ENCODE data around the gene TAL1.

TAL1 gene

GRCh38 chr1:47219001-47219400 is 13.0 kb downstream of the TAL1 start:
- Histone ChIP-seq H3K27me3 (ENCODE audit: insufficient read depth, low read length, poor library complexity) (peaks cover 24% of the 10 kb centered on the region), H3K79me1 (ENCODE audit: low read length) (no peaks in the 10 kb centered on the region), H2BK5ac (ENCODE audit: low read length) (no peak overlapping the region), H4K5ac (ENCODE audit: low read length) (no peak overlapping the region), H3K4me3 (ENCODE audit: low read length) (no peak overlapping the region), H3K23ac (ENCODE audit: low read length) (no peak overlapping the region), H3K18ac (ENCODE audit: low read length) (no peak overlapping the region), H3K4me2 (ENCODE audit: low read length) (no peak overlapping the region), H3K9ac (ENCODE audit: low read length) (no peak overlapping the region), H3K4ac (ENCODE audit: low read depth, low read length) (no peak overlapping the region), H3K56ac (ENCODE audit: low read length) (no peak overlapping the region), H2BK15ac (replicated peaks; ENCODE audit: low read depth) (no peak overlapping the region), H2AK5ac (ENCODE audit: low read length) (no peak overlapping the region), H3K79me2 (ENCODE audit: control insufficient read depth, insufficient read depth, low read length) (no peaks in the 10 kb centered on the region), H2BK120ac (ENCODE audit: low read depth, low read length) (no peak overlapping the region), H4K8ac (ENCODE audit: low read depth, low read length) (no peak overlapping the region), H3K36me3 (ENCODE audit: control insufficient read depth, insufficient read depth, low read length) (no peaks in the 10 kb centered on the region), H3K27ac (ENCODE audit: low read depth, low read length) (no peak overlapping the region), H3K4me1 (ENCODE audit: control insufficient read depth, low read depth, low read length) (no peaks in the 10 kb centered on the region)
- WGBS (ENCODE audit: extremely low coverage, insufficient coverage, low lambda C conversion rate) = no CpG with 5 or more reads among the region's 4 CpGs
- no peak for DNase-seq

GRCh38 chr1:47216278-47217059 is 15.6 kb downstream of the TAL1 start:
- no peak overlapping the region for H3K4me3 ChIP-seq (ENCODE audit: low read length)
- H3K9ac ChIP-seq (ENCODE audit: low read length) = no peak overlapping the region
- H3K4ac ChIP-seq (ENCODE audit: low read depth, low read length) = no peak overlapping the region
- no peaks in the 10 kb centered on the region for H3K36me3 ChIP-seq (ENCODE audit: control insufficient read depth, insufficient read depth, low read length)
- no peak overlapping the region for H3K23ac ChIP-seq (ENCODE audit: low read length)
- no peak overlapping the region for H2BK15ac ChIP-seq (replicated peaks; ENCODE audit: low read depth)
- no peak overlapping the region for H2AK5ac ChIP-seq (ENCODE audit: low read length)
- no peaks in the 10 kb centered on the region for H3K27me3 ChIP-seq (ENCODE audit: insufficient read depth, low read length, poor library complexity)
- H3K27ac ChIP-seq (ENCODE audit: low read depth, low read length) = no peak overlapping the region
- H3K18ac ChIP-seq (ENCODE audit: low read length) = no peak overlapping the region
- H3K79me1 ChIP-seq (ENCODE audit: low read length) = no peaks in the 10 kb centered on the region
- no peaks in the 10 kb centered on the region for H3K4me1 ChIP-seq (ENCODE audit: control insufficient read depth, low read depth, low read length)
- H2BK5ac ChIP-seq (ENCODE audit: low read length) = no peak overlapping the region
- H2BK120ac ChIP-seq (ENCODE audit: low read depth, low read length) = no peak overlapping the region
- no peak overlapping the region for H4K8ac ChIP-seq (ENCODE audit: low read depth, low read length)
- DNase-seq = no peak
- H3K79me2 ChIP-seq (ENCODE audit: control insufficient read depth, insufficient read depth, low read length) = no peaks in the 10 kb centered on the region
- H3K4me2 ChIP-seq (ENCODE audit: low read length) = no peak overlapping the region
- WGBS (ENCODE audit: extremely low coverage, insufficient coverage, low lambda C conversion rate) = no CpG with 5 or more reads among the region's 12 CpGs
- no peak overlapping the region for H3K56ac ChIP-seq (ENCODE audit: low read length)
- H4K5ac ChIP-seq (ENCODE audit: low read length) = no peak overlapping the region

GRCh38 chr1:47215713-47216112 is 16.3 kb downstream of the TAL1 start:
- no peaks in the 10 kb centered on the region for H3K36me3 ChIP-seq (ENCODE audit: control insufficient read depth, insufficient read depth, low read length)
- no peak overlapping the region for H2BK15ac ChIP-seq (replicated peaks; ENCODE audit: low read depth)
- H3K9ac ChIP-seq (ENCODE audit: low read length) = no peak overlapping the region
- no peaks in the 10 kb centered on the region for H3K79me2 ChIP-seq (ENCODE audit: control insufficient read depth, insufficient read depth, low read length)
- H3K4me3 ChIP-seq (ENCODE audit: low read length) = no peak overlapping the region
- no peaks in the 10 kb centered on the region for H3K4me1 ChIP-seq (ENCODE audit: control insufficient read depth, low read depth, low read length)
- no CpG with 5 or more reads among the region's 4 CpGs for WGBS (ENCODE audit: extremely low coverage, insufficient coverage, low lambda C conversion rate)
- H3K27me3 ChIP-seq (ENCODE audit: insufficient read depth, low read length, poor library complexity) = no peaks in the 10 kb centered on the region
- peak overlapping the region; percentile 60 for H3K23ac ChIP-seq (ENCODE audit: low read length)
- H2AK5ac ChIP-seq (ENCODE audit: low read length) = no peak overlapping the region
- no peak overlapping the region for H3K4ac ChIP-seq (ENCODE audit: low read depth, low read length)
- H3K4me2 ChIP-seq (ENCODE audit: low read length) = no peak overlapping the region
- no peak overlapping the region for H2BK5ac ChIP-seq (ENCODE audit: low read length)
- H2BK120ac ChIP-seq (ENCODE audit: low read depth, low read length) = no peak overlapping the region
- no peak overlapping the region for H3K27ac ChIP-seq (ENCODE audit: low read depth, low read length)
- no peak overlapping the region for H3K18ac ChIP-seq (ENCODE audit: low read length)
- DNase-seq = no peak
- H4K5ac ChIP-seq (ENCODE audit: low read length) = no peak overlapping the region
- no peaks in the 10 kb centered on the region for H3K79me1 ChIP-seq (ENCODE audit: low read length)
- H3K56ac ChIP-seq (ENCODE audit: low read length) = no peak overlapping the region
- H4K8ac ChIP-seq (ENCODE audit: low read depth, low read length) = no peak overlapping the region

- no peaks in the 10 kb centered on the region for H3K79me1 ChIP-seq (ENCODE audit: low read length)
- no peak for DNase-seq
- no peaks in the 10 kb centered on the region for H3K79me2 ChIP-seq (ENCODE audit: control insufficient read depth, insufficient read depth, low read length)
- H4K5ac ChIP-seq (ENCODE audit: low read length) = no peak overlapping the region
- no peak overlapping the region for H3K9ac ChIP-seq (ENCODE audit: low read length)
- H3K56ac ChIP-seq (ENCODE audit: low read length) = no peak overlapping the region
- H2BK15ac ChIP-seq (replicated peaks; ENCODE audit: low read depth) = no peak overlapping the region
- H3K36me3 ChIP-seq (ENCODE audit: control insufficient read depth, insufficient read depth, low read length) = no peaks in the 10 kb centered on the region
- H3K4me2 ChIP-seq (ENCODE audit: low read length) = no peak overlapping the region
- no peak overlapping the region for H3K4me3 ChIP-seq (ENCODE audit: low read length)
- no peaks in the 10 kb centered on the region for H3K27me3 ChIP-seq (ENCODE audit: insufficient read depth, low read length, poor library complexity)
- H4K8ac ChIP-seq (ENCODE audit: low read depth, low read length) = no peak overlapping the region
- no peak overlapping the region for H2BK5ac ChIP-seq (ENCODE audit: low read length)
- H2AK5ac ChIP-seq (ENCODE audit: low read length) = no peak overlapping the region
- no peak overlapping the region for H3K18ac ChIP-seq (ENCODE audit: low read length)
- no peak overlapping the region for H3K23ac ChIP-seq (ENCODE audit: low read length)
- H3K4me1 ChIP-seq (ENCODE audit: control insufficient read depth, low read depth, low read length) = no peaks in the 10 kb centered on the region
- H3K4ac ChIP-seq (ENCODE audit: low read depth, low read length) = no peak overlapping the region
- no peak overlapping the region for H2BK120ac ChIP-seq (ENCODE audit: low read depth, low read length)
- no peak overlapping the region for H3K27ac ChIP-seq (ENCODE audit: low read depth, low read length)
- no CpG with 5 or more reads among the region's 3 CpGs for WGBS (ENCODE audit: extremely low coverage, insufficient coverage, low lambda C conversion rate)
Observed at GRCh38 chr1:47214549-47214948, 17.5 kb downstream of the TAL1 start.

DNA sequence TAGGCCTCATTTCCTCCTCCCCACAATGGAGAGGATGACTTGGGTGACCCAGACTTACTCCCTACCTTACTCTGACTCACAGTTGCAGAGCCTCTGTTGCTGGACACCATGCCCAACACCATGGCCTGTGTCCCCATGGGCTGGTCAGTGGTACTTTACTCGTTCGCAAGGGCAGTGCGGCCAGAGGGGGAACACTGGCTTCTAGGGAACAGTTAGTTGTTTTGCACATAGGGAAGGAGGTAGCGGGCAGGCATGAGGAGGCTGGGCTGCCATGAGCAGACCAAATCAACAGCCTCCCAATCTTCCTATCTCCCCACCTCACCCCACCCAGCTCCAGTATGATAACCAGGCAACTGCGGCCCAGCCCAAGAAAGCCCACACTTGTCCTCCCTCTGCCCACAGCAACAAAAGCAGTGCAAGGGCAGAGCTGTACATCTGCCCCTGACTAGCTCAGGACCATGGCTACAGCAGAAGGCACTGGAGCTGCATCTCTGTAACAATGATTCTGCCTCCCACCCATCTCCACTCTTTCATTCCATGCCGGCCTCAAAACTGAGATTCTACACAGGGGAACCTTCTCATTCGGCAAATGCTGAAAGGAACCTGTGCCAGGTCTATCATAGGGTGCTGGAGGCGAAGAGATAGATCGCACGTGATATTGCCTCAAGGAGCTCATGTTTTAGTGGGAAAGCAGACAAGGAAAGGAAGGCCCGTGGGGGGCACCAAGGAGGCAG is 18.6 kb downstream of the TAL1 start:
- Histone ChIP-seq H3K9ac (ENCODE audit: low read length) (no peak overlapping the region), H3K4me3 (ENCODE audit: low read length) (no peak overlapping the region), H3K56ac (ENCODE audit: low read length) (no peak overlapping the region), H2BK5ac (ENCODE audit: low read length) (no peak overlapping the region), H3K36me3 (ENCODE audit: control insufficient read depth, insufficient read depth, low read length) (no peaks in the 10 kb centered on the region), H3K79me1 (ENCODE audit: low read length) (no peaks in the 10 kb centered on the region), H2BK120ac (ENCODE audit: low read depth, low read length) (no peak overlapping the region), H3K27me3 (ENCODE audit: insufficient read depth, low read length, poor library complexity) (no peaks in the 10 kb centered on the region), H3K4me1 (ENCODE audit: control insufficient read depth, low read depth, low read length) (no peaks in the 10 kb centered on the region), H4K8ac (ENCODE audit: low read depth, low read length) (no peak overlapping the region), H4K5ac (ENCODE audit: low read length) (no peak overlapping the region), H3K23ac (ENCODE audit: low read length) (no peak overlapping the region), H2AK5ac (ENCODE audit: low read length) (no peak overlapping the region), H3K18ac (ENCODE audit: low read length) (no peak overlapping the region), H3K79me2 (ENCODE audit: control insufficient read depth, insufficient read depth, low read length) (no peaks in the 10 kb centered on the region), H3K4me2 (ENCODE audit: low read length) (no peak overlapping the region), H2BK15ac (replicated peaks; ENCODE audit: low read depth) (no peak overlapping the region), H3K4ac (ENCODE audit: low read depth, low read length) (no peak overlapping the region), H3K27ac (ENCODE audit: low read depth, low read length) (no peak overlapping the region)
- DNase-seq = no peak
- WGBS (ENCODE audit: extremely low coverage, insufficient coverage, low lambda C conversion rate) = no CpG with 5 or more reads among the region's 11 CpGs

All from mesendoderm (in vitro differentiated cells).